CD1c-positive myeloid dendritic cell (primary cell): ENCODE measurements around the gene CCR1.
A peak's percentile ranks its signal among the peaks of the same experiment; 100 is the strongest.

ENCODE experiments used
- DNase-seq: peaks from one replicate; pipeline ENCODE4 v3.0.0-alpha.2; 2016; ENCODE audit errors: extremely low spot score

Gene CCR1

DNA sequence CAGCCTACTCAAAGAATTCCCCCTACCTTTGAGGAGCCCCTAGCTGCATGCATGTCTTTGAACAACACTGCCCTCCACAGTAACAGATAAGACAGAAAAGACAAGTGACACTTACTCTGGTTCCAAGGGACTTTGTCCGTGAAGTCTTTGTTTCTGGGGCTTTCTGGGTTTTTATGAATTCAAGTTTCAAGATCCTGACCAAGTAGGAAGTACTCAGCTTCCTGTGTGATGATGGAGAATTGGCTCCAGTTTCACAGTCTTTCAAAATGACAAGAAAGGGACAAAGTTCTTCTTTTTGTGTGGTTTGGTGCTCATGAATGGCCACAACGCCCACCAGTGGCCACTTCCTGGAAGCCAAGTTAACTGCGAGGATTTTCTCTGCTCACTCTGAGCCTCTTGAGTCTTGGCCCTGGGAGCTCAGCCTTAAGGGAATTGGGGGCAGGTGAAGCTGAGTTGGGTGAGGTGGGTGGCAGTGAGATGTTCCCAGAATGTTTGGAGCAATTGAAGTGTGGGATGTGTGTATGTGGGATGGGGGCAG, at the start of gene CCR1:
Gene CCR1, minus strand, starts transcription at position 147 of the 538 bp plus-strand sequence. CDS start 4,000 bp downstream, outside the sequence.
- DNase-seq = peak; percentile 98

DNA sequence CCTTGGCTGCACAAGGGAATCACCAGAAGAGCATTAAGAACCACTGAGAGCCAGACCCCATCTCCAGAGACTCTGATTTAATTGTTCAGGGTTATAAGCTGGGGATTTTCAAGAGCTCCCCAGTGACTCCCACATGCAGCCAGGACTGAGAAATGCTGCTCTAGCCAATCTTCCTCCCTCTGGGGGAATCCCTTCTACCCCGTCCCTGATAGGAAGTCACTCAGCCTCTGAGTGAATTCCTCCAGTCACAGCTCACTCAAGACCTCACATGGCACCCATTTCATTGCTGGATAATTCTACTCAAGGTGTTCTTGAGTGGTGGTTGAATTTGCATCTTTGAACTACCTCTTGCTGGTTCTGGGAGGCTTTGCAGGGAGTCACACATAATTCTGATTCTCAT, 44.9 kb upstream of the CCR1 start:
- DNase-seq = no peak

DNA sequence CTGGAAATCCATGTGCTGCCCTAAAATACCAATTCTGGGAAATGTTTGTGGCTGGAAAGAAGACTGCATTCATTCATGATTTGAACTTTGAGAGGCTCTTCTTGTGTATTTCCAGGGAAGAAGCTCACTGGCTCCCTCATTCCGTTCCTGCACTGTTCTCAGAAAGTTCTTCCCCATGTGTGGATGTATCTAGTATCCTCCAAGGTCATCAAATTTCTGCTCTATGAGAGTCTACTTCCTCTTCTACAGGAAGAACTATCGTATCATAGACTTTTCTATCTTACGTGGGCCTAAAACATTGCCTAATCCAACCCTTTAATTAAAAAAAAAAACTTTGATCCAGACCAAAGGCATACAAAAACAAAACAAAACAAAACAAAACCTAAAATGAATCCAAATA, 37.0 kb upstream of the CCR1 start:
- DNase-seq = peak; percentile 67

DNA sequence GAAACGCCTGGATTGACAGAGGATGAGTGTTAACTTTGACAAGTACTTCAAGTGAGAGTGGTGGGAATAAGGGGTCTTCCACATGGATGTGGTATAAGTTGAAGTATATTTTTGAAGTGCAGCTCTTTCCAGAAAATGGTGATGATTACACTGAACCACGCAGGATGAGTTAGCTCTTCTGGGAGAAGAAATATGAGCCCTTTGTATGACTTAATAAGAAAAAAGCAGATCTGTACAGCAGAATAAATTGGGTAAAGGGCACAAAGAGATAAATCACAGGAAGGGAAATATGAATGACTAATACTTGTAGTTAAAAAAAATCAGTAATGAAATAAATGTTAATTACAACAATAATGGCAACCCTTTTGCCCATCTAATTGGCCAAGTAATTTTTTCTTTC, 35.4 kb upstream of the CCR1 start:
- no peak for DNase-seq

DNA sequence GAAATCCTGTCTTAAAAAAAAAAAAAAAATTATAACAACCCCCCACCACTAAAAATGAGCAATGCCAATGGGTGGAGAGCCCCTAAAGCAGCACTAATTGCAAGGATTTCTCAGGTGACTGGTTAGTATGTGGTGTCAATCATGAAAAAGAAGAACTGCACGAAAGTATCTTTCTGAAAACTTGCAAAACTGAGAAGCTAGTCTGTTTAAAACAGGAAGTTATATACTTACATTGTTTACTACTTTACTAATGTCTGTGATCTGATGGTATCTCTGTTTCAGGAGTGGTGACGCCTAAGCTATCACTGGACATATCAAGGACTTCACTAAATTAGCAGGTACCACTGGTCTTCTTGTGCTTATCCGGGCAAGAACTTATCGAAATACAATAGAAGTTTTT, 34.0 kb upstream of the CCR1 start, which contains the start of gene CCR3:
Gene CCR3, plus strand, starts transcription at position 341 of the 400 bp plus-strand sequence. CDS start 22,699 bp downstream, outside the sequence.
- peak; percentile 77 for DNase-seq

DNA sequence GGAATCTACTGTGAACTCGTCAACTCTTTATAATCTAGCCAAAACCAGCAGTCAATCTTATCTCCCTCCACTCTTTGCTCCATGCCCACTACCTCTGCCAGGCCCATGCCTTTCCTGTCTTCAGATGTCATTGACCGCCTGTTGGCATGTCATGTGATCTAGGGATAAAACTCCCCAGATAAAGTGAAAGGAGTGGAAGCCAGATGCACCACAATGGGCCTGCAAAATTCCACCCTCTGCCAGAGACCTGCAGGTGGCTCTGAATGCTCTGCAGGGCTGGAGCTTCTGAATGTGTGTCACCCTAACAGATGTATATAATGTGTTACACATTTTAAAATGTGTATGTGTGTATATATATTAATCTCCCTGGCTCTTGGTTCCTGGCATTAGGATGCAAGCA, 31.8 kb upstream of the CCR1 start:
- DNase-seq = no peak

DNA sequence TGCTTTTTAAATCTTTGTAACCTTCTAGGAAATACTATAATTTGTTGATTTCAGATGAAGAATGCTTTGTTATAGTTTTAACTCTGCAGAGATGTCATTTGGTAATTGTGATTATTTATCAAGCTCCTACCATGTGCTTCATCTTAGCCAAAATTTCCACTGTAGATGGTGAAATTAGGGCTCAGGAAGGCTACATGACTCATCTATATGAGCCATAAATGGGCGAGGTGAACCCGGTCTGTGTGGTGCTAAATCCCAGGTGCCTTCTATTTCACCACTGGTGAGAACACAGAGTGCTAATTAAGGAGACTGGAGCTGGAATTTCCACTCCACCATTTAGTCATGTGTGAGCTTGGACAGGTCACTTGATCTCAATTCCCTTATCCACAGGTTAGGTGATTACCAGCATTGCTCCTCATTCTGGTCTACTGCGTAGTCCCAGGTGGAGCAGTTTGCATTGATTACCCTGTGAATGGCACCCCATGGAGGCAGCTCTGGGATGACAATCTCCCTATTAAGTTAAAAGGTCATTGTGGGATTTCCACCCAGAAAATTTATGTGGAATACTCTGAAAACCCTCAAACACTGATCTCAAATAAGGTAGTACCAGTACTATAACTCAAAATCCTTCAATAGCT, 31.3 kb upstream of the CCR1 start:
- DNase-seq = no peak

DNA sequence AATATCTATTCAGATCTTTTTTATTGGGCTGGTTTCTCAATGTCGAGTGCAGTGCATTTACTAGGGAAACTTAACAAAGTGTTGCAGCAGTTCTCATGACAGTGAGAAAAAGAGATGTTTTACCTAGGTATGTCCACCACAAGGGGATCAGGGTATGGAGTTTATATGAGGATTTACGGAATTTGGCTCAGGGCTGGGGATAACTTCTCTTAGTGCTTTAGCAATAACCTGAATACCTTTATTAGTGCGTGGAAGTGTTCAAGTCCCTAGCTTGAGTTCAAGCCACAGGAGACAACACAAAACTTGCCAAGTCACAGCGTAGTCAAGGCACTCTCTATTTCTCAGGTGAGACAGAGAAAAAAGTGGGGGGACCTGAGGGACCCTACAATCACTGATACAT, 30.3 kb upstream of the CCR1 start:
- DNase-seq = no peak

DNA sequence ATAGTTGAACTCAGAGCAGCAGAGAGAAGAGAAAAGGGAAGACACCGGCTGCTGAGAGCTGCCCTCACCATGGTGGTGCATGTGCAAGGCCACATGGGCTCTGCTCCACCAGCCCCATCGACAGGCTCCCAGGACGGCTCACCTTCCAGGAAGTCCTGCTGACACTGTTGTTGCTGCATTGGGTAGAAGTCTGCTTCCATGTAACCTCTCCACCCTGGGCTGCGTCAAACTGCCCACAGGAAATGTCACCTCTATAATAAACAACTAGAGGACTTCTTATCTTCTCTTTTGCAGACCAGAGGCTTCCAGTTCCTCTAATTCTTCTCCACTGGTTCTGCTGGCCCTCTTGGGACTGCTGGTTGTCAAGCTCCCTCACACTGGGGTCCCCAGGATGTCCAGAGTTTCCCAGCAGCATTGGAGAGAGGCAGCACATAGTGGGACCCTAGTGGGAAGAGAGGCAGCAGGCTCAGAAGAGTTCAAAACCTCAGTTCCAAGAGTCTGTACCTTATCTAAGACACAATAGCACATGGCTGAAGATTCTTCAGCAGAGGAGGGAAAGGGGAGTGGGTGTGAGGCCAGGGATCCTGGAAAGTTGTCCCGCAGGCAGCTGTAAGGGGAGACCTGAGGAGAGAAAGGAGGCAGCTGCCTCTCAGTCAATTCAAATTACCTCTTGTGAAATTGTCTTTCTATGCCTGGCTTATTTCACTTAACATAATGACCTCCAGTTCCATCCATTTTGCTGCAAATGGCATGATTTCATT, 28.4 kb upstream of the CCR1 start:
- no peak for DNase-seq

DNA sequence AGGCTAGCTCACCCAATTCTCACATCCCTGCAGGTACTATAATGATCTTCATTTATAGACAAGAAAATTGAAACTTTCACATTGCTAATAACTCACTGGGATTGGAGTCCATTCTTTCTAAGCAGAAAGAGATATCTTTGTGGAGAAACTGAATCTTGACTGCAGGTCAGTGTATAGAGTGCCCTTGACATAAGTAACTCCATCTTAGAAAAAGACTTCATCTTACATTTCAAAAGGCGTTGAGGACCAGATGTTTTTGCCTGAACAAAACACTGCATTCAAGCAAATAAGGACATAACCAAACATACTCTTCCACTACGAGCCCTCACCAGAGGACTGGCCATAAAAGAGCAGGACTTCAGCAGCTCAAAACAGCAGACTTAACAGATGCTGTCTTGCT, 27.3 kb upstream of the CCR1 start:
- DNase-seq = no peak

DNA sequence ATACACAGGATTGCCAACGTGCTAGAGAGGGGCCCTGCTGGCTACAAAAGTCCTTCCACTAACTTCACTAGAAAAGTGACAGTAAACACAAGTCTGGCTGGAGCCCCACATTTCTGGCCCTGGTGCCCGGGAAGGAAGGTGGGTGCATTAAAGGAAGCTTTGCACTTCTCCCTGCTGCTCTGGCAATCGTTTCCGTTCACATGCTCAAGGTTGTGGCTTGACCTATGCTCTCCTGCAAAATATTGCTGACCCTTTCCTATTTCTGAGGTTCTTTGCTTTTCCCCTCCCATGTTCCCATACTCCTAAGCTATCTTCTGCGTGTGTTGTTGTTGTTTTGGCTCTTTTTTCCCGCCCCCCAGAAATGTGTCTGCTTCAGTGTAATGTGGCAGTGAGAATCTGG, 25.1 kb upstream of the CCR1 start:
- DNase-seq = peak; percentile 17

DNA sequence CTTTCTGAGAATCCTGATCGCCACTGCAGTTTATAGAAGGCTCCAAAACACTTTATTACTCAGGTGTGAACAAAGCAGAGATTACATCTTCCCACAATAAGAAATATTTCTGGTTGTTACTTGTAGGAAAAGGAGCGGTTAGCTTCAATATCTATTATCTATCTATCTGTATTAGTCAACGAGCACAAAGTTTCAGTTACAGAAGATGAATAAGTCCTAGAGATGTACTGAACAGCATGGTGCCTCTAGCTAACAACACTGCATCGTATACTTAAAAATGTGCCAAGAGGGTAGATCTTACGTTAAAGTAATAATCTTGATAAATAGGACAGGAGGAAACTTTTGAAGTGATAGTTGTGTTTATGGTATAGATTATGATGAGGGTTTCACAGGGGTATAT, 23.2 kb upstream of the CCR1 start:
- no peak for DNase-seq

DNA sequence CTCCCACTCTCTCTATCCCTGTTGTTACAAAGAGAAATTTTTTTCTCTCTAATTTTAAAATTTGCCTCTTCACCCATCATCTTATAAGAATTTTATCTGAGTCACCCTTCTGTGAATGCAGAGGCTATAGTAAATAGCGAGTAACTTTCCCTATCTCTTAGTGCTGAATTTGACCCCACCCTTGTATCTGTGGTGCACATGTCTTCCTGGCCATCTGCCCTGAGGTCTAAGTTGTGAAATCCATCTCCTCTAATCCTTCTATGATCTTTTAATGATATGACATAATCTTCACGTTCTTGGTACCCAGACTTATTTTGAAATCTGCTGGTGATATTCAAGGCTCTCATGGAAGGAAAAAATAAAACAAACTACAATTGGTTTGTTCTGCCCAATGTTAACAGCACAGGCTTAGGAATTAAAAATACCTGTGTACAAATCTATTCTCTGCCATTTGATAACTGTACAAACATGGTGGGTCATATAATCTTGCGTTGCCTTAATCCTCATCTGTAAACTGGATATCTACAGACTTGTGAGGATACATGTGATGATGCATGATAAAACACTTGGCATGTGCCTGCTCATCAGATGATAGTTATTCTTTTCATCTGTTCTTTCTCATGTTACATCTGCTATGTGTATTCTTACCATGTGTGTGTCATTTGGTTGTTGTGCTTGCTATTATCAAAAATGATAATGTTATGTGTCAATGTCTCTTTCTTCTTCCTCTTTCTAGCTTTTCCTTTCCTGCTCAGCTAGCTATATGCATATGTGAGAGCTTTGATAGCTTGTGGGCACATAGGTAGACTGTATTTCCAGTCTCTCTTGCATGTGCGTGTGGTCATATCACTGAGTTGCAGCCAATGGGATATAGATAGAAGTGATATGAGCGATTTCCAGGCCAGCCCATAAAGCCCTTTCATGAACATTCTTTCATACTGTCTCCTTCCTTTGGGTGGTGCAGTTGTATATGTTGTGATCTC, 20.4 kb upstream of the CCR1 start:
- no peak for DNase-seq

DNA sequence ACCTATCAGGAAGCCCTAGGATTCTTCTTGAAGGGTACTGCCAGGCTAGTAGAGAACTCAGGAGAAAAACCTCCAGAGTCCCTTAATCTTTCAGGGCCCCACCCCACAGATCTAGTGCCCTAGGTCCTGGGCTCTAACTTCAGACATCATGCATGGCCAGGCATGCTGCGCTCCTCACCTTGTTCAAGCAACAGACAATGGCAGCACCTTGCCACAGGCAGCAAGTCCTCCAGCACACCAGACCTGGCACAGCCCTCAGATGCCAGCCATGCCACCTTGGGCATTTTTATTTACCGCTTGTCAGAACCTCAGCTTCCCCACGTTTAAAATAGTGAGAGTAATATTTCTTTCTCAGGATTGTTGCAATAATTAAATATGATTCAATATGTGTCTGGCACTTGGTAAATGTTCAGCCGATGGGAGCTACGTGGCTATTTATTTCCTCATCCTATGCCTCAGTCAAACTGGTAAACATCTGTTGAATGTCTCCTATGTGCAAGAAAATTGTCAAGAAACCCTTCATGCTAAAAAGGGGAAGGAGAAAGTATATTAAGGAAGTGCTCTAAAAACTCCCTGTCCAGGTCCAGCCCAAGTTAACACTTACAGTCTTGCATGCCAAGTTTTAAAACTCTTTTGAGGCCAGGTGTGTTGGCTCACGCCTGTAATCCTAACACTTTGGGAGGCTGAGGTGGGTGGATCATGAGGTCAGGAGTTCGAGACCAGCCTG, 14.5 kb upstream of the CCR1 start:
- DNase-seq = peak; percentile 83

DNA sequence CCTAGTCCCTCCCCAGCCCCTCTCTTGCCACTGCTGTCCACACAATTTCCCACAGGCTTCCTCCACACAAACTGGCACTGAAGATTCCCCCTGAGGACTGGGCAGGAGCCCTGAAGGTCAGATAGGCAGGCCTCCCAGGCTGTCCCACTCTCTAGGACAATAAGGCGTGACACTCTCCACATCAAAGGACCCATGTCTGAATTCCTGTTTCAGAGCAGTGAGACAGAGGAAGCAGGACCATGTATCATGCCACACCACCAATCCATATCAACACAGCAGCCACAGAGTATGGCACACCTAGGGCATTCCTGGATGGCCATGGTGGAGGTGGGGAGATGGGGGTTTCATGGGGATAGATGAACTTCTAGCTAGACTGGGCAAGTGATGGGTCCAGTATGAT, 13.8 kb upstream of the CCR1 start:
- peak; percentile 20 for DNase-seq

DNA sequence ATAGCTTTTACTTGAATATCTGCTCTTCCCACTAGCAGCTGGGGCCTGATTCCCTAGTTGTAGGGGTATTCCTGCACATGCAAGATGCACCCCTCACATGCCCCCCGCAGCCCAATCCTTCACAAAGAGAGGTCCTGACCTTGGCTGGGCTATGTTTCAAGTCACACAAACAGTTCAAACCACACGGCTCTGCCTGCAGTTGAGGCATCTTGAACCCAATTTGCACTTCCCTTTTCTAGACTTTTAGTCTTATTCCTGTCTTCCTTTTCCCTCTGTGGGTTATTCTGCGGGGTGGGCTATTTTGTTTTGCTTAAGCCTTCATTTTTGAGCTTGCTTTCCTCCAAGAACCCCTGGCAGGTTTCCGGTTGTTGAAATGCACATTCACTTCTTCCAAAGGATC, 13.3 kb upstream of the CCR1 start:
- peak; percentile 24 for DNase-seq

DNA sequence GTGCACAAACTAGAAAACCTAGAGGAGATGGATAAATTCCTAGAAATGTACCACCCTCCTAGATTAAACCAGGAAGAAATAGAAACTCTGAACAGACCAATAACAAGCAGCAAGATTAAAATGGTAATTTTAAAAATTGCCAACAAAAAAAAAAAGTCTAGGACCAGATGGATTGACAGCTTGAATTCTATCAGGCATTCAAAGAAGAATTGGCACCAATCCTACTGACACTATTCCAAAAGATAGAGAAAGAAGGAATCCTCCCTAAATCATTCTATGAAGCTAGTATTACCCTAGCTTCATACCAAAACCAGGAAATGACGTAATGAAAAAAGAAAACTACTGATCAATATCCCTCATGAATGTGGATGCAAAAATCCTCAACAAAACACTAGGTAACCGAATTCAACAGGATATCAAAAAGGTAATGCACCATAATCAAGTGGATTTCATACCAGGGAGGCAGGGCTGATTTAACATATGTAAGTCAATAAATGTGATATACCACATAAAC, 10.1 kb upstream of the CCR1 start:
- DNase-seq = no peak

DNA sequence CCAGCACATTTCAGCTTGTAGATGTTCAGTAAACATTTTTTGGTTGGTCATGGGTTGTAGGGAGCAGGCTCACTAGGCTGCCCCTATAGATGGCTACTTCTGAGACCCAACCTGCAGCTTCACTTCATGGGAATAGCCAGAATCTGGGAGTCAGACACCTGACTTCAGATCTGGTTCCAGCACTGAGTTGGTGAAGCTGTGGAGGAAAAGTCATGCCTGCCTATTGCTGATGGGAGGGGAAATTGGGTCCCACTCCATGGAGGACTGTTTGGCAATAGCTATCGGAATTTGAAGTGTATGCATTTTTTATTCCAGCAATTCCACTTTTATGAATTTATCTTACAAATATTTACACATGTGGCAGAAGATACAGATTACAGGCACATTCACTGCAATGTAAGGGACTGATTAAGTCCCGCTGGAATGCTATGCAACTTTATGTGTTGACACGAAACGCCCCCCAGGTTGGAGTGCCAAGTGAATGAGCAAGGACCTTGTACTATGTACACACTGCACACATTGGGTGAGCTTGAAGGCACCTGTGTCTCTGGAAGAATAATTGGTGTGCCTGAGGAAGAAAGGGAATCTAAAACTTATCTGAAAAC, 7.8 kb upstream of the CCR1 start:
- no peak for DNase-seq

DNA sequence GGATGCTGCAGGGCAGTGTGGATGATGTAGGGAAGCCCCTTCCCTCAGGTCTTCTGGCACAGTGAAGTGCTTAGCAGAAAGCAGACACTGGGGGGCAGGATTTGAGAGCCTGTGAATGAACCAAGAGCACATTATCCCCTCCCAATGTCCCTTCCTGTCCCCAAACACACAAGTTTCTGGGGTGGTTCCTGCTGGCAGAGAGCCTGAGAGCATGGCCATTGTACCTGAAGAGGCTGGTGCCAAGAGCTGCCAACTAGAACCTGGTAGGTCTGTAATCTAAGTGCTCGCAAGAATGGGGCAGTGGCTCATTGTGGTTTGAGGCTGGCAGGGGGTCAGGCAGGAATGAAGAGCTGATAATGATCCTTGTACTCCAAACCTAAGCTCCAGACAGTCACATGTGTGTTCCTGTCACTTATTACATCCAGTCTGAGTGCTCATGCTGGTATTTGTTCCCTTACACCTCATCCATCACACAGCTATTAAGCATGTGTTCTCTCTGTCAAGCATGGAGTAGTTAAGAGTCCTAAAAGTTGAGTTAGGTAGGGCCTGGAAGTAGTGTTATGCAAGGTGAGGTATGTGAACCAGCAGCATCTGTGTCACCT, 6.7 kb upstream of the CCR1 start:
- no peak for DNase-seq

DNA sequence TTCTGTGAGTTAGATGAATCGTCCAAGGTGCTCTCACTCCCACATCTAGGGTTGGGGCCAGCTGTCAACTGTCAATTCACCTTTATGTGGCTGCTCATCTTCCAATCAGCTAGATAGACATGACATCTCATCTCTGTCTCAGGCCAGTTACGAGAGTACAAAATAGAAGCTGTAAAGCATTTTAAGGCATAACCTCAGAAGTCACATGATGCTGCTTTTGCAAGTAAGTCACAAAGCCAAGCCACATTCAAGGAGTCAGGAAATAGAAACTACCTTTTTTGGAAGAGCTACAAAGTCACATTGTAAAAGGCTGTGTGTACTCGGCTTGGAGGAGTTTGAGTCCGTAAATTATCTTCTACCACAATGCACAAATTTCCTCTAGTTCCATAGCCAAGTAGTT, 5.1 kb upstream of the CCR1 start:
- no peak for DNase-seq
